ENCODE measurements around the gene JAKMIP3.

Gene JAKMIP3

GRCh38 chr10:132095403-132096113 is 29.8 kb downstream of the JAKMIP3 start:
- no peak overlapping the region for H3K27ac ChIP-seq
- no peak overlapping the region for H3K4me3 ChIP-seq

GRCh38 chr10:132096223-132096622 is 30.5 kb downstream of the JAKMIP3 start:
- Histone ChIP-seq H3K4me3 (no peak overlapping the region), H3K27ac (no peak overlapping the region)

- Histone ChIP-seq H3K27ac (no peak overlapping the region), H3K4me3 (no peak overlapping the region)
These were observed 31.2 kb downstream of the JAKMIP3 start for GRCh38 chr10:132096863-132097478.

- no peak overlapping the region for H3K27ac ChIP-seq
These were observed 32.0 kb downstream of the JAKMIP3 start for GRCh38 chr10:132097609-132098377.

GRCh38 chr10:132098539-132099388 is 33.0 kb downstream of the JAKMIP3 start:
- Histone ChIP-seq H3K4me3 (no peak overlapping the region), H3K27ac (no peak overlapping the region)

More at GRCh38 chr10:132097609-132098377, 32.0 kb downstream of the JAKMIP3 start:
- no peak overlapping the region for H3K4me3 ChIP-seq

GRCh38 chr10:132099389-132100090 is 33.8 kb downstream of the JAKMIP3 start:
- H3K4me3 ChIP-seq = no peak overlapping the region
- H3K27ac ChIP-seq = no peak overlapping the region

- H3K27ac ChIP-seq = no peak overlapping the region
- H3K4me3 ChIP-seq = no peak overlapping the region
These were observed 34.3 kb downstream of the JAKMIP3 start for GRCh38 chr10:132100091-132100481.

- H3K27ac ChIP-seq = no peak overlapping the region
- no peak overlapping the region for H3K4me3 ChIP-seq
These were observed 35.0 kb downstream of the JAKMIP3 start for GRCh38 chr10:132100556-132101349.

GRCh38 chr10:132101529-132101928 is 35.8 kb downstream of the JAKMIP3 start:
- Histone ChIP-seq H3K4me3 (no peak overlapping the region), H3K27ac (no peak overlapping the region)

- Histone ChIP-seq H3K27ac (no peak overlapping the region), H3K4me3 (no peak overlapping the region)
These were observed 36.4 kb downstream of the JAKMIP3 start for GRCh38 chr10:132102071-132102716.

GRCh38 chr10:132102717-132103110 is 37.0 kb downstream of the JAKMIP3 start:
- no peak overlapping the region for H3K27ac ChIP-seq
- no peak overlapping the region for H3K4me3 ChIP-seq

GRCh38 chr10:132103116-132103910 is 37.6 kb downstream of the JAKMIP3 start:
- H3K4me3 ChIP-seq = no peak overlapping the region
- no peak overlapping the region for H3K27ac ChIP-seq

GRCh38 chr10:132104062-132104461 is 38.3 kb downstream of the JAKMIP3 start:
- no peak overlapping the region for H3K27ac ChIP-seq

GRCh38 chr10:132104471-132105301 is 38.9 kb downstream of the JAKMIP3 start:
- no peak overlapping the region for H3K4me3 ChIP-seq
- H3K27ac ChIP-seq = no peak overlapping the region

More at GRCh38 chr10:132104062-132104461, 38.3 kb downstream of the JAKMIP3 start:
- no peak overlapping the region for H3K4me3 ChIP-seq

- Histone ChIP-seq H3K4me3 (no peak overlapping the region), H3K27ac (no peak overlapping the region)
These were observed 39.7 kb downstream of the JAKMIP3 start for GRCh38 chr10:132105302-132105995.

- H3K27ac ChIP-seq = no peak overlapping the region
- no peak overlapping the region for H3K4me3 ChIP-seq
These were observed 40.7 kb downstream of the JAKMIP3 start for GRCh38 chr10:132106431-132106830.
